HG02885 (cell line): ENCODE results near the gene METTL9.
"Not testable (repeated sequence)": the region's sequence is repeated elsewhere in the genome, so short reads cannot be mapped to it uniquely, and the experiment has no call there.

Source experiments
- ATAC-seq: cut with Tn5 transposase; IDR thresholded peaks from one replicate; pipeline ENCODE4 v1.9.1; 2021; ENCODE audit warnings: mild to moderate bottlenecking; ENCODE audit not compliant: unreplicated experiment, poor library complexity

Gene METTL9

GRCh38 chr16:21599122-21600030 is at the start of gene METTL9:
Gene METTL9 (plus strand): TSS chr16:21599577. CDS start chr16:21599734, 157 bp downstream.
- peak; percentile 90 for ATAC-seq

- not testable (repeated sequence) for ATAC-seq
These were observed 49.4 kb upstream of the METTL9 start for GRCh38 chr16:21549975-21550374.

GRCh38 chr16:21550435-21550834 is 48.9 kb upstream of the METTL9 start:
- not testable (repeated sequence) for ATAC-seq

DNA sequence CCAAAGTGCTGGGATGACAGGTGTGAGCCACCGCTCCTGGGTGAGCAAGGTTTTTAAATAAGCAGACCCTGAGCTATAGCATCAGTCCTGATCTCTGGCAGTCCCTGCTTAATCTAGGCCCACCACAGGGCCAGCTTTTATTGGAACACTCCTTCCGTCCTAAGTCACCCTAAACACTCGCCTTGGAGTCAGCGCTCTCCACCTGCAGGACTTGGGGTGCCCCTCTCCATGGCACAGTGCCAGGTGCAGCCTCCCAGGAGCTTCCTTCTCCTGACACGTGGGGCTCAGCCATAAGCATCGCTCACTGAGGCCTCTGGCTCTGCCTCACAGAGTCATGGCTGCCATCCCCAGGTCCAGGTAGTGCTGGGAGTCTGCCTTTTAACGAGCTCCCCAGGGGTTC is 48.3 kb upstream of the METTL9 start:
- ATAC-seq, result not testable (repeated sequence)

- not testable (repeated sequence) for ATAC-seq
These were observed 47.8 kb upstream of the METTL9 start for GRCh38 chr16:21551600-21551999.

DNA sequence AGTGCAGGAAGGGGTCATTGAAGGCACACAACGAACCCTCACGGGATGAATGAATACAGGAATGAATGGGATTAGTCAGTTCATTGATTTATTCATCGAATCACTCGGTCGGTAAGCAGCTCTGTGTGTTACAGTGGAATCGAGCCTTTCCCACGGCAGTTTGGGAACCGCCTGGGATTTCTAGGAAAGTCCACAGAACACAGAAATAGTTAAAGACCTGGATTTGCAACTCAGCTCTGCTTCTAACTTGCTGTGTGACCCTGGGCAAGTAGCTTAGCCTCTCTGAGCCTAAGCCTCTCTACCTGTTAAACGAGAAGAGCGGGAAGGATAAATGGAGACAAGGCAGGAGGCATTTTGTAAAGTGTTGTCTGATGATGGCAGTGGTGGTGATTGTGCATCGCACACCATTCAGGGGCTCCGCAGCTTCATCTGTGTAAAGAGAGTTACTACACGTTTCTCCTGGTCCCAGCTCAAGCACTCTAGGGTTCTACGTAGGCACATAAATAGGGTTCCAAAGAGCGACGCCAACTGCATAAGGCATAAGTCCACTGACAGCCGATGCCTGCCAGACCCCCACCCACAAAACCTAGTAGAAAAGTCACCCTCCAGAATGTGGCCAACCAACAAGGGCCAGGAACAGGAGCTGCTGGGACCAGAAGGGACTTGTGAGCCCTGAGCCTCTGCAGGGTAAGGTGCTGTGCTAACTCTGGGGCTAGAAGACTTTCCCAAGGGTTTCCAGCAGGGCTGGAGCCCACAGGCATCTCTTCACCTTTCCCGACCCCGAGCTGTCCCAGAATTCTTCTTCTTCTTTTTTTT is 45.7 kb upstream of the METTL9 start:
- ATAC-seq, result not testable (repeated sequence)

GRCh38 chr16:21554795-21555585 is 44.4 kb upstream of the METTL9 start:
- ATAC-seq, result peak; percentile 94

- ATAC-seq, result not testable (repeated sequence)
These were observed 43.8 kb upstream of the METTL9 start for GRCh38 chr16:21555621-21556020.

- not testable (repeated sequence) for ATAC-seq
These were observed 43.3 kb upstream of the METTL9 start for GRCh38 chr16:21556026-21556595.

GRCh38 chr16:21556651-21557241 is 42.6 kb upstream of the METTL9 start:
- not testable (repeated sequence) for ATAC-seq

DNA sequence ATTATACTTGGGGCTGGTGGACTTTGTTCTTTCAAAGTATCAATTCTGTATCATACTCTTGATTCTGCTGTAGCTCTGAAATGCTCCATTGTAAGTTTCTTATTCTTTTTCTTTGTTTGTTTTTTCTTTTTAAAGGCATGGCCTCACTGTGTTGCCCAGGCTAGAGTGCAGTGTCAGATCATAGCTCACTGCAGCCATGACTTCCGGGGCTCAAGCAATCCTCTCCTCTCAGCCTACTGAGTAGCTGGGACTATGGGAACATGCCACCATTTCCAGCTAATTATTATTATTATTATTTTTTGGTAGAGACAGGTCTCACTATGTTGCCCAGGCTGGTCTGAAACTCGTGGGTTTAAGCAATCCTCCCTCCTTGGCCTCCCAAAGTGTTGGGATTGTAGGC is 38.9 kb upstream of the METTL9 start:
- ATAC-seq, result no peak

GRCh38 chr16:21563676-21564075 is 35.7 kb upstream of the METTL9 start:
- no peak for ATAC-seq

DNA sequence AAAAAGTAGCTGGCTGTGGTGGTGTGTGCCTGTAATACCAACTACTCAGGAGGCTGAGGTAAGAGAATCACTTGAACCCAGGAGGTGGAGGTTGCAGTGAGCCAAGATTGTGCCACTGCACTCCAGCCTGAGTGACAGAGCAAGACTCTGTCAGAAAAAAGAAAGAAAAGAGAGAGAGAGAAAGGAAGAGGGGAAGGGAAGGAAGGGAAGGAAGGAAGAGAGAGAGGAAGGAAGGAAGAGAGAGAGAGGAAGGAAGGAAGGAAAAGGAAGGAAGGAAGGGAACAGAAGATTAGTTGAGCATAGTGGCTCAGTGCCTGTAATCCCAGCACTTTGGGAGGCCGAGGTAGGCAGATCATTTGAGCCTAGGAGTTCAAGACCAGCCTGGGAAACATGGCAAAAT is 35.0 kb upstream of the METTL9 start:
- ATAC-seq, result not testable (repeated sequence)

DNA sequence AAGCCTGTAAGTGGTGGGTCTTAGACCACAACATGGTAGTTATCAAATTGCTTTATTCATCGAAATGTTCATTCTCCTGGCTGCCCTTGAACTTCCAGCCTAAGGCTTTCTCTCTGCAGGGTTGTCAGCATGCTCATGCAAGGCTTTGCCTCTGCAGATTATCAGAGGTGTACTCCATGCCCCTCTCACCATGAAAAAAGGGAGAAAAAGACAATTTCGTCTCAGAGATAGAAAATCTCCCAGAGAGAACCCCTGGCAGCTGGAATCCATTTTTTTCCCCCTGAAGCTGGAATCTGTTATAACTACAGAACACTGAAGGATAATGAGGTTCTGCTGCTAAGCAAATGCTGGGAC is 33.9 kb upstream of the METTL9 start:
- ATAC-seq, result no peak

GRCh38 chr16:21565861-21566669 is 33.3 kb upstream of the METTL9 start:
- no peak for ATAC-seq

GRCh38 chr16:21566891-21567414 is 32.4 kb upstream of the METTL9 start:
- no peak for ATAC-seq

- not testable (repeated sequence) for ATAC-seq
These were observed 31.9 kb upstream of the METTL9 start for GRCh38 chr16:21567496-21567895.

- no peak for ATAC-seq
These were observed 30.7 kb upstream of the METTL9 start for GRCh38 chr16:21568502-21569189.
